Subcutaneous adipose tissue (tissue), 4 donors: ENCODE results near the gene CASP1. TPM values are rescaled to one million over a fixed set of nuclear protein-coding genes. Genes with fewer than 3 reads are reported as not detected.

Source experiments
- total RNA-seq, 4 donors: library from RNA; depleted of rRNA; stranded (reverse); fragments of >200 nt; gene quantifications; one replicate each; pipeline ENCODE4 v1.1.0, GENCODE V29; 2016
- TF ChIP-seq, protein P1 (sequence below): fragments of 450-650 bp; IDR thresholded peaks from one replicate; pipeline ENCODE4 v1.5.1; 2016; ENCODE audit warnings: low read depth, mild to moderate bottlenecking, control low read depth, antibody characterized with exemption, moderate library complexity

Gene CASP1
- total RNA-seq, 4 donors from 2014 or later: 10.4 to 39.9 (median 22.6) TPM

DNA sequence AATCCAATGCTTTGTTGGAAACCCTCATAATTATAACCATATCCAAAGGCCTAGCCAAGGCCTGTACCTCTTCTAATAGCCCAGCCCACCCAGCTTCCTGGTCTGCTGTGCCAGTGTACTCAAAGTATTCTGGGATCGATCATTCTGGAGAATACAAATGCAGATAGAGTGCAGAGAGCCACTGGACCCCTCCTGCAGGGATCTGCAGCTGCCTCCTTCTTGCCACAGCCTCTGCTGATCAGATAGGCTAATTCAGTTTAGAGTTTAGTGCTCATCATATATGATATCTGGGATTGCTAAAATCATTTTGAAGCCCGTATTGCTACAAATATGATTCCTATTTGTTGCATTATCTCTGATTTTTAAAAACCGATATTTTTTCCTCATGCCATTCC is 29.5 kb downstream of the CASP1 start:
- TF ChIP-seq, protein P1, sequence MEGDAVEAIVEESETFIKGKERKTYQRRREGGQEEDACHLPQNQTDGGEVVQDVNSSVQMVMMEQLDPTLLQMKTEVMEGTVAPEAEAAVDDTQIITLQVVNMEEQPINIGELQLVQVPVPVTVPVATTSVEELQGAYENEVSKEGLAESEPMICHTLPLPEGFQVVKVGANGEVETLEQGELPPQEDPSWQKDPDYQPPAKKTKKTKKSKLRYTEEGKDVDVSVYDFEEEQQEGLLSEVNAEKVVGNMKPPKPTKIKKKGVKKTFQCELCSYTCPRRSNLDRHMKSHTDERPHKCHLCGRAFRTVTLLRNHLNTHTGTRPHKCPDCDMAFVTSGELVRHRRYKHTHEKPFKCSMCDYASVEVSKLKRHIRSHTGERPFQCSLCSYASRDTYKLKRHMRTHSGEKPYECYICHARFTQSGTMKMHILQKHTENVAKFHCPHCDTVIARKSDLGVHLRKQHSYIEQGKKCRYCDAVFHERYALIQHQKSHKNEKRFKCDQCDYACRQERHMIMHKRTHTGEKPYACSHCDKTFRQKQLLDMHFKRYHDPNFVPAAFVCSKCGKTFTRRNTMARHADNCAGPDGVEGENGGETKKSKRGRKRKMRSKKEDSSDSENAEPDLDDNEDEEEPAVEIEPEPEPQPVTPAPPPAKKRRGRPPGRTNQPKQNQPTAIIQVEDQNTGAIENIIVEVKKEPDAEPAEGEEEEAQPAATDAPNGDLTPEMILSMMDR: no peak

DNA sequence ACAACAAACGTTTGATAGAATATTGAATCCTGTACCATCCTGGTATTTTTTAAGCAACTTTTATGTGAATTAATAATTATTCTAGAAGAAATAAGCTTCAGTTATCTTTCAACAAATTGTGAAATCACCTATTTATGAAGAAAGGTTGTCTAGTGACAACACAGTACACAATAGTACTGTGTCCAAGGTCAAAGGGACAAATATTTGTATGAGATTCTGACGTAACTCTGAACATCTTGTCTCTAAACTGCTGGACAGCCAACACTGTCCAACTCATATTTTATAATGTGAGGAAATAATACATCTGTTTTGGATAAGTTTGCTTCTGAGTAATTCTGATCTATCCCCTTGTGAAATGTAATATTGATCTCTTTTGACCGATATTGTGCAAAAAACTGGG is 30.9 kb downstream of the CASP1 start:
- TF ChIP-seq, protein P1: no peak

DNA sequence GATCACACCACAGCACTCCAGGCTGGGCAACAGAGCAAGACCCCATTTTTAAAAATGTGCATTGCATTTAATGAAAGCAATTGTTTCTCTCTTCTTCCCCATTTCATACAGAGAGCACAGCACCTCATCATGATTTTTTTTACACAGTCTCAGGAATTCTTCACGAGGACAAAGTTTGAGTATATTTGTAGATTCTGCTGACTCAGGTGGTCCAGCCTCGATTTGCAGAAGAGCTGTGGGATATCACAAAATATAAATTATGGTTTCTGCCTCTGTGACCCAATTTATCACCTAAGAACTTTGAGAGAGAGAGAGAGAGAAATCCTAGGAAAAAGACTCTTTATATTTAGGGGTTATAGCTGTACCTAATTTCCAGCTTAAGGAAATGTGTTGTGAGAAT is 31.8 kb downstream of the CASP1 start:
- TF ChIP-seq, protein P1: no peak

DNA sequence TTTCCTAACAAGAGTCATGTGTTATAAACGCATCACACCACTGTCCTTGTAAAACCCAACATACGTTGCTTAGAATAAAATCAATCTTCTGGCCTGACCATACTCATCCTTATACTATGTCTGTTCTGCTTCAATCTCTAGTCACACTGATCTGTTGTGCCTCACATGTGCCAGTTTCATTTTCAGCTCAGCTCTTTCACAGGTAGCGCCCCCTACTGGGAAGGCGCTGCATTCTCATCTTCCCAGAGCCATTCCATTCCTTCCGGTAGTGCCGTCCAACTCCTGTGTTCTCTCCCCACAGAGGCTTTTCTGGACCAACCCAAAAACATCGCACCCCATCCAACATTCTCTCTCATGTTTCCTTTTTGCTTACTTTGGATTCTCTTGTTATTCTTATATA is 34.1 kb downstream of the CASP1 start:
- TF ChIP-seq, protein P1: no peak

DNA sequence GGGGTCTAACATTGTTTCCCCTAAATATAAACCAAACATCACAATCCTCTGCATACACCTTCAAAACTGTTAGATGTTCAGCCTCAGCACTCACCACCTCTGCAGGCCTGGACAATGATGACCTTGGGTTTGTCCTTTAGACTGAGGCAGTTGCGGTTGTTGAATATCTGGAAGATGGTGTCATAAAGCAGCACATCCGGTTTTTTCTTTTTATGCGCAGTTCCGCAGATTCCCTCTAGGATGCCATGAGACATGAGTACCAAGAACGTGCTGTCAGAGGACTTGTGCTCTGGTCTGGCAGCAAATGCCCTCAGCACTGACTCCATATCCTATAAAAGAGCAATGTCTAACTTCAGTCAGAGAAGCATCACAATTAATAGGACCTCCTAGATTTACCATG is 34.8 kb downstream of the CASP1 start:
- TF ChIP-seq, protein P1: no peak

DNA sequence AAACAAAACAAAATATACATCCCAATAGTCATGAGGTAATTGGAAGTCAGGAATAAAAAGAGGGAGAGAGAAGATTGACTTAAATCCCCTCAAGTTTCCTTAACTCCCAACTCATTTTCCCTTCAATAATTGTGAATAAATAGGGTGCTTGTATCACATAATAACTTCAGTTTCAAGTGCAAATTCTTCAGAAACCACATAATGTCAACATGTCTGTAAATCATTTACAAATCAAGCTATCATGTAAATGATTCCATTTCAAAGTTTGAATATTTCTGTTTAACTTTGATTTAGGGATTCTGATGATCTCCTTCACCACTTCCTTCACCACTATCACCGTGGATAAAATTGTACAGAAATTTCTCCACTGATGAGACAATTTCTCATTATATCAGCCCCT is 35.2 kb downstream of the CASP1 start:
- TF ChIP-seq, protein P1: no peak

DNA sequence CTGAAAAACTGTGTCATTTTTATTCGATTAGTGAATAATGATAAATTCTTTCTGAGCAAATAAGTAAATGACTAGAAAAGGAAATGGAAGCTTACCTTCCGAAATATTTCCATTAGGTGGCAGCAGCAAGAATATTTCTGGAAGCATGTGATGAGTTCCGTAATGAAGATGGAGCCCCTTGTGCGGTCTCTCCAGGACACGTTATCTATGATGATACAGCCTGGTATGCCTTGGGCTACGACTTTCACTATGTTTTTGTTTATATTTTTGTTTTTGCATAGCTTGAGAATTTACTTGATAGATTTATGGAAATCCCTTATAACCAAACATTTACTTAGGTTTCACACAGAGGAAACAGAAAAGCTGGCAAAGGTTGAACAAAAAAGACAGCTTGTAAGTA is 37.7 kb downstream of the CASP1 start:
- TF ChIP-seq, protein P1: no peak
